Fibroblast of the aortic adventitia (primary cell): ENCODE data around the gene DSCAML1. TPM values are rescaled to one million over a fixed set of nuclear protein-coding genes. Genes with fewer than 3 reads are reported as not detected.

ENCODE experiments used
- DNase-seq: peaks from one replicate; pipeline ENCODE4 v3.0.0-alpha.2; 2010; ENCODE audit warnings: low read depth
- H3K4me3 ChIP-seq: 2 replicates; pipeline ENCODE4 v1.5.1; 2011; ENCODE audit warnings: low read depth, mild to moderate bottlenecking, control low read depth, low read length, moderate library complexity
- CTCF ChIP-seq: IDR thresholded peaks from 2 replicates; pipeline ENCODE4 v1.5.1; 2011; ENCODE audit warnings: mild to moderate bottlenecking, low read length, control low read depth, inconsistent platforms; ENCODE audit not compliant: insufficient read depth
- total RNA-seq: library from RNA; depleted of rRNA; stranded (reverse); fragments of >200 nt; gene quantifications from 2 replicates; pipeline ENCODE4 v1.2.3, GENCODE V29; 2012; ENCODE audit warnings: low replicate concordance

The DSCAML1 gene
- total RNA-seq, 1 donor, result not detected

- DNase-seq, result no peak
- H3K4me3 ChIP-seq, result no peak overlapping the region
Measured at GRCh38 chr11:117690484-117691217, 106.4 kb downstream of the DSCAML1 start.

GRCh38 chr11:117688255-117688797 is 108.7 kb downstream of the DSCAML1 start:
- TF ChIP-seq CTCF, result no peak
- DNase-seq, result no peak
- H3K4me3 ChIP-seq, result no peak overlapping the region

More at GRCh38 chr11:117690484-117691217, 106.4 kb downstream of the DSCAML1 start:
- no peak for TF ChIP-seq CTCF

GRCh38 chr11:117687776-117688175 is 109.2 kb downstream of the DSCAML1 start:
- TF ChIP-seq CTCF, result no peak
- DNase-seq, result no peak
- H3K4me3 ChIP-seq, result no peak overlapping the region

GRCh38 chr11:117686711-117687110 is 110.3 kb downstream of the DSCAML1 start:
- TF ChIP-seq CTCF, result no peak
- no peak for DNase-seq
- no peak overlapping the region for H3K4me3 ChIP-seq

GRCh38 chr11:117685566-117685965 is 111.5 kb downstream of the DSCAML1 start:
- no peak for TF ChIP-seq CTCF
- H3K4me3 ChIP-seq, result no peak overlapping the region
- DNase-seq, result no peak

GRCh38 chr11:117684731-117685130 is 112.3 kb downstream of the DSCAML1 start:
- no peak overlapping the region for H3K4me3 ChIP-seq
- no peak for DNase-seq
- no peak for TF ChIP-seq CTCF
